ENCODE data around the gene GUCY2D. TPM values are rescaled to one million over a fixed set of nuclear protein-coding genes. Genes with fewer than 3 reads are reported as not detected.

The GUCY2D gene
- total RNA-seq, 3 donors from 2014 or later (not counting 1 experiment from before 2014, with no cell fraction given), result not detected

- peaks cover 6% of the 10 kb centered on the region for H3K4me1 ChIP-seq (ENCODE audit: control insufficient read depth, insufficient read depth, low read length)
- no peak for DNase-seq
- no peak overlapping the region for H3K4me3 Mint-ChIP-seq
- H3K9me3 Mint-ChIP-seq, result no peaks in the 10 kb centered on the region
- no peak for ATAC-seq
- no peak for TF ChIP-seq CTCF (IDR thresholded peaks at IDR 0.05)
- no peaks in the 10 kb centered on the region for H3K9me3 ChIP-seq (ENCODE audit: control insufficient read depth, insufficient read depth, low read length)
- H3K27me3 ChIP-seq (ENCODE audit: control insufficient read depth, insufficient read depth, low read length), result peaks cover 19% of the 10 kb centered on the region
- no peak overlapping the region for H3K27ac ChIP-seq (ENCODE audit: low read length)
- no peaks in the 10 kb centered on the region for H3K36me3 Mint-ChIP-seq
- H3K27ac Mint-ChIP-seq, result no peak overlapping the region
- 68% methylated on average over 15 of the region's 15 CpGs for WGBS (ENCODE audit: insufficient coverage)
- H3K4me1 Mint-ChIP-seq, result peaks cover 0 to under 1% of the 10 kb centered on the region in 2 donors
- no peaks in the 10 kb centered on the region for H3K36me3 ChIP-seq (ENCODE audit: control insufficient read depth, insufficient read depth, low read length)
- peaks cover 32 to 51% of the 10 kb centered on the region in 2 donors for H3K27me3 Mint-ChIP-seq (ENCODE audit: low read depth in 2 of 2)
- H3K4me3 ChIP-seq (ENCODE audit: low read length), result no peak overlapping the region
- intact Hi-C loops (cut with micrococcal nuclease), result loop anchor here (5.0 kb wide), 1 partner anchor 239 kb away; no protein-coding TSS in a partner anchor
These were observed 60.5 kb downstream of the GUCY2D start for GRCh38 chr17:8062807-8063483.

- H3K4me3 ChIP-seq (ENCODE audit: low read length), result no peak overlapping the region
- TF ChIP-seq CTCF (IDR thresholded peaks at IDR 0.05), result no peak
- no peaks in the 10 kb centered on the region for H3K36me3 Mint-ChIP-seq
- intact Hi-C loops (cut with micrococcal nuclease), result loop anchor here (5.0 kb wide), 1 partner anchor 238 kb away; no protein-coding TSS in a partner anchor
- DNase-seq (no peak), ATAC-seq (no peak)
- H3K27me3 ChIP-seq (ENCODE audit: control insufficient read depth, insufficient read depth, low read length), result peaks cover 19% of the 10 kb centered on the region
- peaks cover 6% of the 10 kb centered on the region for H3K4me1 ChIP-seq (ENCODE audit: control insufficient read depth, insufficient read depth, low read length)
- no peak overlapping the region for H3K4me3 Mint-ChIP-seq
- H3K27ac Mint-ChIP-seq, result no peak overlapping the region
- H3K36me3 ChIP-seq (ENCODE audit: control insufficient read depth, insufficient read depth, low read length), result no peaks in the 10 kb centered on the region
- no peaks in the 10 kb centered on the region for H3K4me1 Mint-ChIP-seq
- H3K9me3 ChIP-seq (ENCODE audit: control insufficient read depth, insufficient read depth, low read length), result no peaks in the 10 kb centered on the region
- H3K27me3 Mint-ChIP-seq (ENCODE audit: low read depth in 2 of 2), result peaks cover 29 to 46% of the 10 kb centered on the region in 2 donors
- H3K27ac ChIP-seq (ENCODE audit: low read length), result no peak overlapping the region
- 21% methylated on average over 8 of the region's 28 CpGs for WGBS (ENCODE audit: insufficient coverage)
- no peaks in the 10 kb centered on the region for H3K9me3 Mint-ChIP-seq
These were observed 61.5 kb downstream of the GUCY2D start for GRCh38 chr17:8063761-8064534.

GRCh38 chr17:8064561-8065019, 62.2 kb downstream of the GUCY2D start:
- Mint-ChIP-seq H3K27me3 (ENCODE audit: low read depth in 2 of 2) (peaks cover 28 to 40% of the 10 kb centered on the region in 2 donors), H3K4me1 (no peaks in the 10 kb centered on the region), H3K36me3 (no peaks in the 10 kb centered on the region), H3K4me3 (no peak overlapping the region), H3K9me3 (no peaks in the 10 kb centered on the region), H3K27ac (no peak overlapping the region)
- TF ChIP-seq CTCF (IDR thresholded peaks at IDR 0.05), result no peak
- Histone ChIP-seq H3K27ac (ENCODE audit: low read length) (no peak overlapping the region), H3K4me1 (ENCODE audit: control insufficient read depth, insufficient read depth, low read length) (peaks cover 13% of the 10 kb centered on the region), H3K4me3 (ENCODE audit: low read length) (no peak overlapping the region), H3K27me3 (ENCODE audit: control insufficient read depth, insufficient read depth, low read length) (peaks cover 19% of the 10 kb centered on the region), H3K9me3 (ENCODE audit: control insufficient read depth, insufficient read depth, low read length) (no peaks in the 10 kb centered on the region), H3K36me3 (ENCODE audit: control insufficient read depth, insufficient read depth, low read length) (no peaks in the 10 kb centered on the region)
- intact Hi-C loops (cut with micrococcal nuclease), result loop anchor here (5.0 kb wide), 1 partner anchor 238 kb away; no protein-coding TSS in a partner anchor
- 61% methylated on average over 5 of the region's 6 CpGs for WGBS (ENCODE audit: insufficient coverage)
- DNase-seq (no peak), ATAC-seq (no peak)

Measured in natural killer cell (primary cell).